ENCODE results near the gene PALM3.

Gene PALM3, protein sequence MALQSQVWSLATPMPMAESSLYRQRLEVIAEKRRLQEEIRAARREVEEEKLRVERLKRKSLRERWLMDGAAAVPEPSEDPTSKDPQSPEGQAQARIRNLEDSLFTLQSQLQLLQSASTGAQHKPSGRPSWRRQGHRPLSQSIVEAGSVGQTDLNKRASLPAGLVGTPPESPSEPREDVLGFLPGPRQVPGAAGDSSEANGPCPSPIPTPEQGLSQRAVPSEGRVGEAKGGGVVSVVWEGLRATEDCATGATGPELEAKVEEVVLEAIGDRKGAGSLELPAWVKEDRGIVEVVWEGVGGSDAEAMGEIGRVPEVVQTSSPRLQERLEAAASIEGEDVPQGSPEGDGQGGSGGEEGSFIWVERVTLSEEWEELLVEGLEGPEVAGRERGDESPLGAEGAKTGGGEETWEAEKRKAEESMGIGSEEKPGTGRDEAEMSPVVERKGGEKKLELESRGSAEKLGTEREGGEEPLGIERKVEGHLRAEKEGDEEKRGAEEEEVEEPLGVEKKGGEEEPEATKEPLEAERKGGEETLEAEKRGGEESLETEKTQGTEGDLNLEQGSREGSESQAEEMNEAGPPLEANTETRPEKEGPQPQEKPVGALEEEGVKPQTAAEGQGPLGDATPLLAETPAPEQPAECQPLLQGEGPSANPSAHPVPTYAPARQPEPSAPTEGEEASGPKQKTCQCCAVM

DNA sequence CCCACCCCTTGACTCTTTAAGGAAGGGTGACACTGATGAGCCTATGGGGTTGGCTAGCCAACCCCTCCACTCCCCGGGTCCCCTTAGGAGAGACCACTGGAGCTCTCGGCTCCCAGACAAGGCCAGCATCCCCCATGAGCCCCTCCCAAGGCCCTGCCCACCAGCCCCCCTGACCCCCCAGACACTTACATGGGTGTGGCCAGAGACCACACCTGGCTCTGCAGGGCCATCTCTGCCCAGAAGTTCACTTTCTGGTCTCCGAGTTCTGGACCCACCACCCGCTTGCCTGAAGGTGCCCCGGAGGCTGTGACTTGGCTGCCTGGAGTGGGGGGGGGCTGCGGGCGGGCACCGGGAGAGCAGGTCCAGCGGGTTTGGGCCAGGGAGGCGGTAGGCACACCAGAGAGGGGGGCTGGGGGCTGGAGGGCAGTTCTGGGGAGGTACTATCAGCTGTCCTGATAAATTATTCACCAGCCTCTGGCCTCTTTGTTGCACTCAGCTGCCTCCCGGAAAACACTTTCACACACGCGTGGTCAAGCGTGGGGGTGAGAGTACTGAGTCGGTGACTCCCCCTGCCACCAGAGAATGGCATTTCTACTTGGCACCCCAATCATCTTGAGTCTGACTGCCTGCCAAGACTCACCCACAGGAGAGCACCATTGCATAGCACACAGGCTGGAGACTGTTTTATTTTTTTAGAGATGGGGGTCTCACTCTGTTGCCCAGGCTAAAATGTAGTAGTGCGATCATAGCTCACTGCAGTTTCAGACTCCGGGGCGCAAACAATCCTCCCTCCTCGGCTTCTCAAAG, at the start of gene PALM3:
Gene PALM3, minus strand, starts transcription at position 326 of the 807 bp plus-strand sequence. Its CDS starts 96 bp downstream, at position 230.
- DNase-seq: no peak

DNA sequence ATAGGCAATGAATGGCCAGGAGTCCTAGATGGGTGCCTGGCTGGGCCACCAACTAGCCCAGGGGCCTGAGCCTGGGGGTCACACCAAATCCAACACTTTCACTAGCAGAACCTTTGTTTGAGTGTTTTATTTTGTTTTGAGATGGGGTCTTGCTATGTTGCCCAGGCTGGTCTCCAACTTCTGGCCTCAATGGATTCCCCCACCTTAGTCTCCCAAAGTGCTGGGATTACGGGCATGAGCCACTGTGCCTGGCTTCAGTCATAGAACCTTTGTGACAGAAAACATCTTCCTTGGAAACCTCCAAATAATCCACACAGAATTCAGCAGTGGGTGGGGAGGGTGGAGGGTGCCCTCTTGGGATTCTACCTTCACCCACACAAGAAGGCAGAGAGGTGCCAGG, 49.6 kb upstream of the PALM3 start:
- DNase-seq: no peak

DNA sequence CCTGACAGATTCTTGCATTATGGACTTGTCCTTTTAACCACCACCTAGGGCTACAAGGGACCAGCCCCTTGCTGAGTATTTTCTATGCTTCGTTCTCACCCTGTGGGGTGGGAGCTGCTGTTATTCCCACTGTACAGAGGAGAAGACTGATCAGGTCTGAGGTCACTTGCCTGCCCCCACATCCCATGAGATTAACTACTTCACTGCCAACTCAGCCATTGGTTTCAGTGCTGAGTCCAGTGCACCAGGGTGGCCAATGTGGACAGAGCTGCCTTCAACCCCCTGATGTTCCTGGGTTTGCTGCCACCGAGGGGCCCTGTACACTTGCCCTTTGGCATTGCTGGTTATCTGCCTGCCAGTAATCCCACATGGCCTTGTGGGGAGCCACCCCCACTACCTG, 48.8 kb upstream of the PALM3 start:
- no peak for DNase-seq

DNA sequence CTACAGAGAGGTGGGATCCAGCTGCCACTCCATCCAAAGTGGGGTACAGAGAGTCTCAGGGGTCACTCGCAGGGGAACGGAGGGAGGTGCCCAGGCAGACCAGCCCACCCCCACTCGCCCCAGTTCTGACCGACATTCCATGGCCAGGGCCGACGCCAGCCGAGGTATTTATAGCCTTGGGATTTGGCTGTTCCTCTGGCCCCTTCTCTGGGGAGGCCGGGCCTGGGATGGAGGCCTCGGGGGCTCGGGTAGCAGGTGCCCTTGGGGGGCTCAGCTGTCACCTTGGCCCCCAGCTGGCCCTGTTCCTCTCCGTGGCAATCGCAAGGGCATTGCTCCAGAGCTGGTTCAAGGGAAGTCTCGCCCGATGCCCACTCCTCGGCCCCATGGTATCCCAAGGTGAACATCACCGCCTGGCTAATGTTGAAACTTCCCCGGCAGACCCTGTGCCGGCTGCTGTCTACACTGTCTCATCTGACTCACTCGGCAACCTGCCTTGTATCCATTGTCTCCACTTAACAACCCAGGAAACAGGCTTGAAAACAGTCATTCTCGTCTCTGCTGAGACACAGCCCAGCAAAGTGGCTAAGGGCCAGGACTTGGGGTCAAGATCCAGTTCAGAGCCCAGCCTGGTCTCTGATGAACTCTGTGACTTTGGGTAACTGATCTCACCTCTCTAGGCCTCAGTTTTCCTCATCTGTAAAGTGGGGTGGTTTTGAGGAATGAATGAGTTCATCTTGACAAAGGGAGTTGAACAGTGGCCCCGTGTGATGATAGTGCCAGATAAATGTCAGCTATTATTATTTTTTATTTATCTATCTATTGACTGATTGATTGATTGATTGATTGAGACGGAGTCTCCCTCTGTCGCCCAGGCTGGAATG, 45.9 kb upstream of the PALM3 start:
- DNase-seq: no peak

DNA sequence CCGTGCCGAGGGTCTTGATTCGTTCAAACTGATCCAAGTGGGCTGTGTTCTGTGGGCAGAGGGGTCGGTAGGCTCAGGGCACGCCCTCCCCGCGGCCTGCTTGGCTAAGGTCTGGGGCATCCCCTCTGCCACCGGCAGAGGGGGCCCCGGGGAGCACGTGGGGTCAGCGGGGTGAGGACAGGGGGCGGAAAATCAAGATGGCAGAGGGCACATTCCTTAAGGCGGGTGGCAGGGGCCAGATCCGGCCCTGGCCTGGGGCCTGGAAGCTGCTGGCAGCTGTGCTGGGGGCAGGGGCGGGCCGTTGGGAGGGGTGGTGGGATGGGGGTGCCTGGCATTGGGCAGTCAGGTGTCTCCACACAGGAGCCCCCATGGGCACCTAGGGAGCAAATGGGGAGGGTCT, 45.0 kb upstream of the PALM3 start:
- no peak for DNase-seq

DNA sequence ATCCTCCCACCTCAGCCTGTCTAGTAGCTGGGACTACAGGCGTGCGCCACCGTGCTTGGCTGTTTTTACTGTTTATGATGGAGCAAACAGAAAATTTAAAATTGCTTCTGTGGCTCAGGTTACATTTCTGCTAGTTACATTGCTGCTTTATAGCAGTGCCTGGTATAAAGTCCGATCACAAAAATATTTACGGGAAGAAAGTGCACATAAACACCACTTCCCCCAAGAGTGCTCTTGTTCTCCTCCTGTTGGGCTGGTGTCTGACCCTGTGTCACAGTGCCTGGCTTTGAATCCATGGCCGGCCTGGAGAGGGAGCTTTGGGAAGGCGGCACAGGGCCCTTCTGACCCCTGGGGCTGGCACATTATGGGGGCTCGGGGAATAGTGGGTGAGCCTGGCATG, 43.8 kb upstream of the PALM3 start:
- DNase-seq: no peak

DNA sequence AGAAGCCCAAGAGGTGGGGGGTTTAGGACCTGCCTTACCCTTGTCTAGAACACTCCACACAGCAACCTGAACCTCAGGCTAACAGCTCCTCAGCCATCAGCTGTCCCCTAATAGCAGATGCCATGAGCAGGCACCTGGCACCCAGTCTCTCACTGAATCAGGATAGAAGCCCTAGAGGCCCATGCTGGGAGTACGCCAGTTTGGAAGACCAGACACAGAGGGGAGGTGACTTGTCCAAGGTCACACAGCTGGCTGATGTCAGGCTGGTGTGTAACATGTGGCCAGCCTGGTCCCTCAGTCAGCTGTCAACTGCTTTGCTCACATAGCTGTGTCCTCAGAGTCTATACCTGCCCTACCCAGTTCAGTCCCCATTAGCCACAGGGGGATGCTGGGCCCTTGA, 41.4 kb upstream of the PALM3 start:
- DNase-seq: no peak

DNA sequence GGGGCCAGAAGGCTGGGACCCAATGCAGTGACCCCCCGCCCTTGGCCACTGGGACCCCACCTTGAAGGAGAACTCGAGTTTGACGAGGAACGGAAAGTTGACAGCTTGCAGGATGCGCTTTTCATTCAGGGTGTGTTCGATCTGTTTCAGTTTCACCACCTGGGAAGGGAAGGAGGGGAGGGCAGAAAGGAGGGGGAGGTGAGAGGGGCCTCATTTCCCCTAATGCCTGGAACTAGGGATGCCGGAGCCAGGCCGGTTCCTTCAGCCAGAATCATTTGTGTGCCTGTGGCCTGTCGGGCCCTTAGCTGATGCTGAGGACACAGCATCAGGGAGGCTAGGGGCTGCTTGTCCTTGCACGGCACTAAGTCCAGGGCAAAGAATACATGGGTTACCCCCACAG, 40.9 kb upstream of the PALM3 start:
- DNase-seq: no peak

DNA sequence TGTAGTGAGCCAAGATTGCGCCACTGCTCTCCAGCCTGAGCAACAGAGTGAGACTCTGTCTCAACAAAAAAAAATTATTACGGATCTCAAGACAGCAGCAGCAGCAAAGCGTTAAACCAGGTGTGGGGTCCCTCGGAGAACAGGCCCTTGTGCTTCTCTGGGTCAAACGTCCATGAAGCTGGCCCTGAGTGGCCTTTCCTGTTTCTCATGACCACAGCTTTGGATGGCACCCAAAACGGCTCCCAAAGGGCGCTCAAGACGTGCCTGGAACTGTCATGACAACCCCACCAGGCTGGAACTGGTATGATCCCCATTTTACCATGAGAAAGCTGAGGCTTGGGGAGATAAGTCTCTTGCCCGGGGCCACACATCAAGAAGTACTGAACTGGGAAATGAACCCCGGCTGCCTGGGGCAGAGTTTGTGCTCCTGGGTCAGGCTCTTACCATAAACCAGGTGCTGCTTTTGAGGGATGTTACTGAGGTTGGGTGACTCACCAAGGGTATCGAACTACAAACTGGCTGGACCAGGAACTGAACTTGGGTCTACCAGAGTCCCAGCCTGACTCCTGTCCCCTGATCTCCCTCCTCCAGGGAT, 40.3 kb upstream of the PALM3 start:
- DNase-seq: no peak

DNA sequence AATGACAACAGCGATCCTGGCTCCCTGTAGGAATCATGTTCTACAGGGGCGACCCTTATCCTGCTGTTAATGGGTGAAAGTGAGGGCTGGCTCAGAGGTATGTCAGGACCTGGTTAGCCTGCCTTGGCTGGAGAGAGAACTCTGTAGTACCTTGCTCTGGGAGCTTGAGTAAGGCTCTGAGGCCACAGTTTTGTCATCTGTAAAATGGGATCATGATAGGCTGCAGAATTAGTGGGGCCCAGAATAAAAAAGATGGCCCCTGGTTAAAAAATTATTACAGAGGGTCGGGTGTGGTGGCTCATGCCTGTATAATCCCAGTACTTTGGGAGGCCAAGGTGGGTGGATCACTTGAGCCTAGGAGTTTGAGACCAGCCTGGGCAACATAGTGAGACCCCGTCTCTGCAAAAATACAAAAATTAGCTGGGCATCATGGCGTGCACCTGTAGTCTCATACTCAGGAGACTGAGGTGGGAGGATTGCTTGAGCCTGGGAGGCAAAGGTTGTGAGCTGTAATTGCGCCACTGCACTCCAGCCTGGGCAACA, 39.2 kb upstream of the PALM3 start:
- DNase-seq: no peak

DNA sequence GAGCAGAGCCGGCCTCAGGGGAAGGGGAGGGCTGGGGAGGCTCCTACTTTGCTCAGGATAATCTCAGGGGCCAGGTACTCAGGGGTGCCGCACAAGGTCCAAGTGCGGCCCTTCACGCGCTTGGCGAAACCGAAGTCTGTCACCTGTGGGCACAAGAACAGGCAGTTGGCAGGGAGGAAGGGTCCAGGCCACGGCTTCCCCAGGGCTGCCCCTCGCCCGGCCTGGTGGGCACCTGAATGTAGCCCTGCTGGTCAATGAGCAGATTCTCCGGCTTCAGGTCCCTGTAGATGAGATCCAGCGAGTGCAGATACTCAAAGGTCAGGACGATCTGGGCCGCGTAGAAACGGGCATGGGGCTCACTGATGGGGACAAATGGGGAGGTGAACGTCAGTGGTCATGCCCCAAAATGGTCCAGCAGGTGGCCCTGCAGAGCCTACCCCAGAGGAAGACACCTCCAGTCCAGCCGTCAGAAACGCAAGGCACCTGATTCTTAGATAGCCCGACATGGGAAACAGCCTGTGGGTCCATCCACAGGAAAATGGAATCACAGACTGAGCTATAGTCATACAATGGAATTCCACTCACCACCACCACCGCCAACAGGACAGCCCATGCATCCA, 35.8 kb upstream of the PALM3 start:
- no peak for DNase-seq

DNA sequence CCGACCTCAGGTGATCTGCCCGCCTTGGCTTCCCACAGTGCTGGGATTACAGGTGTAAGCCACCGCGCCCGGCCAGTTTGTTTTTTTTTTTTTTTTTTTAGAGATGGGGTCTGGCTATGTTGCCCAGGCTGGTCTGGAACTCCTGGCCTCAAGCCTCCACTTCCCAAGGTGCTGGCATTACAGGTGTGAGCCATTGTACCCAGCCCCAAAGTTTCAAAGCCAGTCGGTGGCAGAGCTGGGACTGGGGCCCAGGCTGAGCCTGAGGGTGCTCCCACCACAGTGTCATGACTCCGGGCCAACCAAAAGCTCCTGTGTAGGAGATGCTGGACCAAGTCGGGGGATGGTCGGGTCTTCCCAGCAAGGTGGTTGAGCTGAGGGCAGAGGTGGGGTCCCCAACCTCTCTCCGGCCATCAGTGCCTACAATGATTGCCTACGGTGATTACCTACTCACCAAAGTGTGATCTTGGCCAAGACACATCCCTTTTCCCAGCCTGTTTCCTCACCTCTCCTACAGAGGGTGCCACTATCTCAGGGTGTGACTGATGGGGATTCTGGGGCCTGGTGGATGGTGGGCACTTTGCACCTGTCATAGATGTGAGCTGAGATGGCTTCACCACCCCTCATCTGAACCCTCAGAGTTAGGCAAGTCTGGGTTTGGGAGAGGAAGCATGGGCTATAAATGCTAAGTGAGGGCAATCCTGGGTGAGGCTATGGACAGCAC, 34.6 kb upstream of the PALM3 start:
- DNase-seq: no peak

DNA sequence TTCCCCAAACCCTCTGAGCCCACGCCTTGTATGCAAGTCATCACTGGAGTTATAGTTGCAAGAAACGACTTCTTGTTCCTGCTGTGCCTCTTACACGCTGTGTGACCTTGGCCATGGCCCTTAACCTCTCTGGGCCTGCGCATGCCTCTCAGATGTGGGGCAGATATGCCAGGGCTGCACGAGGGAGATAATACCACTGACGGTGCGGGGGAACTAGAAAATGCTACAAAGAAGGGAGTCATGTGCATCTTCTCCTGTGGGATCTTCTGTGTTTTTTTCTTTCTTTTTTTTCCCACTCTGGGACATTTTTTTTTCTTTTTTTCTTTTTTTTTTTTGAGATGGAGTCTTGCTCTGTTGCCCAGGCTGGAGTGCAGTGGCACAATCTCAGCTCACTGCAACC, 33.0 kb upstream of the PALM3 start:
- DNase-seq: no peak

DNA sequence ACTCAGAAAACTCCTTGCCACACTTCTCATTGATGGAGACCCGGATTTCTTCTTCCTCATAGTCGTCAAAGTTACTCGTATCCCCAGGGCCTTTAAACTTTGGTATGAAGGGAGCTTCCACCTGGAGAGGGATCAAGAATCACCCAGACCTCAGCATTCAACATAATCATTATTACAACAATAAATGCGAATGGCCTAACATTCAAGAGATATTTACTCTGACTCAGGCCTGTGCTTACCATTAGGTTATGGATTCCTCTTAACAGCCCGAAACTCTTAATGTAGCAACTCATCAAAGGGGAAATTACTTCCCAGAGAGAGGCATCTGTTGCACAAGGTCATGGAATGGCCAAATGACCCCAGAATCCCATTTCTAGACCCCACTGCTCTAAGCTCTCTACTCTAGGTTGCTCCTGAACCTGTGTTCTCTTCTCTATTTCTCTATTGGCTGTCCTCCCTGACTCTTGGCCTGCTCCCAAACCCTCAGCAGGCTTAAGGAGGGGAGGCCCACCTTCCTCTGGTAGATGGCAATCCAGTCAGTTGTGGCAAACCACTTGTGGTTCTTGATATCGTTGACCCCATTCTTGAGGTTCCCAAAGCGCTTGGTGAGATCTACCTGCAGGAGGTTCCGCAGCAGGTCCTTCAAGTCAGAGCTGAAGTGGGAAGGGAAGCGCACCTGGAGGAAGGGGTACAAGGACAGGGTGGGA, 31.4 kb upstream of the PALM3 start:
- DNase-seq: no peak

DNA sequence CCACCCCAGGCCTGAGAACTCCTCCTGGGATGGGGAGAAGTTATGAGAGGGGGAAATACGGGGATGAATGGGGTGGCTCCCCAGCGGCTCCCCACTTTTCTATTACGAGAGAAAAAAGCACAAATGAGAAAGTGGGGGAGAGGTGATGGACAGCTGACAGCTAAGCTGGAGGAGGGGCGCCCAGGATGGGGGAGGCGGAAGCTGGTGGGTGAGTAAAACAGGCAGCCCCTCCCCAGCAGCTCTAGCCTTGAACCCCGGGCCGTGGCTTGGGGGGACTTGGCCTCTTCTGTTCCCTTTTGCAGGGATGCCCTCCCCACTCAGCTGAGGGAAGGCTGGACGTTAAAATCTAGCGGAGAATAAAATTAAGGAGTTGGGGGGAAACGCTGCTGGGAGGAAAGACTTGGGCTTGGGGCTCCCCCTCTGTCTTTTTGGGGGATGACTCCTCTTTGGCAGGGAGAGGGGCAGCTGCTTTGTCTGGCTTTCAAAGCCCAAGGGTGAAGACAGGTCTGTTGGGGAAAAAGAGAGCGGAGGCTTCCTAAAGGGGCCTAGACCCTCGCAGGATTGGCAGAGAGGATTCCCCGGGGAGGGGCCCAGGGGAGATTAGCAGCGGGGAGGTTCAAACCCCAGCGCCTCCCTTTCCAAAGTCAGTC, 30.1 kb upstream of the PALM3 start:
- no peak for DNase-seq

DNA sequence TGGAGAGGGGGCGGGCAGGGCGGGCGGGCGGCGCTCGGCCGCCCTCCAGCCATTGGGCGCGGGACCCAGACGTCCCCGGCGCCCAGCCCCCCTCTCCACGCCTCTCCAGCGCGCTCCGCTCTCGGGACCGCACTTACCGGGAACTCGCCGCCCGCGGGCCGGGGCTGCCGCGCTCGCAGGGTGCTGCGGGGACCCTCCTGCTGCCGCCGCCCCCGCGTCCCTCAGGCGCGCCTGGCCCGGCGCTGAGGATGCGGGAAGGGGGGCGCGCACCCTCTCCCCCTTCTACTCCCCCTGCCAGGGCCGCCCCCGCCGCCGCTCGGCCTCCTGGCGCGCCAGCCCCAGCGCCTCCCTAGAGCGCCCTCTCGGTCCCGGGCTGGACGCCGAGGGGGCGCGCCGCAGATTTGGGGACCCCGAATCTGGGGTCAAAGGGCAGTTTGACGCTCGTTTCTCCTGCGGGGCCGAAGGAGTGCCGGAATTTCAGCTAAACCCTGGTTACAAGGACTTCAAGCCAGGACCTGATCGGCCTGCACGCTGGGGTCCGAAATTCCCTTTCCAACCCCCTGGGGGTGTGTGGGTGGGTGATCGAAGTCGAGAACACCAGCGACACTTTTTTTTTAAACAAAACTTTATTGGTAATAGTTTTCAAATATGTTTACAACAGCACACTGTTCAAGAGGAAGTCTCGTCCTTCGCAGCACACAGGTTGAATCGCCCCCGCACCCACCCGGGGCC, 29.4 kb upstream of the PALM3 start:
- peak; percentile 29 for DNase-seq

DNA sequence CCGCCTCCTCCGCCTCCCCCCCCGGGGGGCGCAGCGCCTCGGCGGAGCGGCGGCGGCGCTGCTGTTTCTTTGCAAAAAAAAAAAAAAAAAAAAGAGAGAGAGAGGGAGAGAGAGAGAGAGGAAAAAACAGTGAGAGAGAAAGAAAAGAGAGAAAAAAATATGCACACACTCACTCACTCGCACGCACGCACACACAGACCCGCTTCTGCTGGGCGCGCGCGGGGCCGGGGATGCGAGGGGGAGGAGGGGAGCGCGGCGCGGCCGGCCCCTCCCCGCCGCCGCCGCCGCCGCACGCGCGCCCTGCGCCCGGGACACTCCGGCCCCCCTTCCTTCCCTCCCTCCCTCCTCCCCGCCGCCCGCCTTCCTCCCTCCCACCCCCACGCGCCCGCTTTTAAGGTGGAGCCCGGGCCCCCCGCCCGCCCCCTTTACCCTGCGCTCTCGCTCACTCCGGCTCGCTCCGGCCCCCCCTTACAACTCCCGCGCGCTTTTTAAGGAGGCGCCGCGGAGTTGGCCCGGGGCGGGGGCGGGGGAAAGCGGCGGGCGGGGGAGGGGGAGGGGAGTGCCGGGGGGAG, 28.7 kb upstream of the PALM3 start, which contains the start of gene SAMD1:
Gene SAMD1, minus strand, starts transcription at position 243 of the 572 bp plus-strand sequence.
- DNase-seq: no peak

Data from DMS153 (cell line).